ENCODE data around the gene ZKSCAN7. TPM values are rescaled to one million over a fixed set of nuclear protein-coding genes. Genes with fewer than 3 reads are reported as not detected.
"Not testable (repeated sequence)": the region's sequence is repeated elsewhere in the genome, so short reads cannot be mapped to it uniquely, and the experiment has no call there.

Gene ZKSCAN7
- total RNA-seq, 1 donor from 2014 or later, result 9.2 TPM

DNA sequence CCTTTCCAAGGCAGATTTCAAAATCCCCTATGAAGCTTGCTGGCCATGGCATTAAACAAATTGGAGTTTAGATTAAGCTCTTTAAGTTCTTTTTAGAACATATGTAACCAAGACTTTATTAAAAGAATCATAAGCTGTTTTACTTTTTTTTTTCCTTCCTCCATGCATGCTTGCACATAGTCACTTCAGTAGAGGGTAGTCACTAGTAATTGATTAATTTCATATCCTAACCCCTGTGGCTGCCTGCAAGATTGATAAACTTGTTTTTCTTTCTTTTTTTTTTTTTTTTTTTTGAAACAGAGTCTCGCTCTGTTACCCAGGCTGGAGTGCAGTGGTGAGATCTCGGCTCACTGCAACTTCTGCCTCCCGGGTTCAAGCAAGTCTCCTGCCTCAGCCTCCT is 33.3 kb upstream of the ZKSCAN7 start:
- Mint-ChIP-seq H3K4me3 (no peak overlapping the region), H3K4me1 (peaks cover 12% of the 10 kb centered on the region), H3K27me3 (peaks cover 29% of the 10 kb centered on the region), H3K27ac (no peak overlapping the region), H3K36me3 (ENCODE audit: low read depth) (no peaks in the 10 kb centered on the region), H3K9me3 (no peaks in the 10 kb centered on the region)
- ATAC-seq (ENCODE audit: low read depth) (no peak), DNase-seq (no peak)
- ChIA-PET CTCF (no interaction called here), POLR2A (no interaction called here)
- TF ChIP-seq, protein P1, sequence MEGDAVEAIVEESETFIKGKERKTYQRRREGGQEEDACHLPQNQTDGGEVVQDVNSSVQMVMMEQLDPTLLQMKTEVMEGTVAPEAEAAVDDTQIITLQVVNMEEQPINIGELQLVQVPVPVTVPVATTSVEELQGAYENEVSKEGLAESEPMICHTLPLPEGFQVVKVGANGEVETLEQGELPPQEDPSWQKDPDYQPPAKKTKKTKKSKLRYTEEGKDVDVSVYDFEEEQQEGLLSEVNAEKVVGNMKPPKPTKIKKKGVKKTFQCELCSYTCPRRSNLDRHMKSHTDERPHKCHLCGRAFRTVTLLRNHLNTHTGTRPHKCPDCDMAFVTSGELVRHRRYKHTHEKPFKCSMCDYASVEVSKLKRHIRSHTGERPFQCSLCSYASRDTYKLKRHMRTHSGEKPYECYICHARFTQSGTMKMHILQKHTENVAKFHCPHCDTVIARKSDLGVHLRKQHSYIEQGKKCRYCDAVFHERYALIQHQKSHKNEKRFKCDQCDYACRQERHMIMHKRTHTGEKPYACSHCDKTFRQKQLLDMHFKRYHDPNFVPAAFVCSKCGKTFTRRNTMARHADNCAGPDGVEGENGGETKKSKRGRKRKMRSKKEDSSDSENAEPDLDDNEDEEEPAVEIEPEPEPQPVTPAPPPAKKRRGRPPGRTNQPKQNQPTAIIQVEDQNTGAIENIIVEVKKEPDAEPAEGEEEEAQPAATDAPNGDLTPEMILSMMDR (IDR thresholded peaks at IDR 0.05), result no peak
- intact Hi-C loops (cut with micrococcal nuclease), result no loop called here

DNA sequence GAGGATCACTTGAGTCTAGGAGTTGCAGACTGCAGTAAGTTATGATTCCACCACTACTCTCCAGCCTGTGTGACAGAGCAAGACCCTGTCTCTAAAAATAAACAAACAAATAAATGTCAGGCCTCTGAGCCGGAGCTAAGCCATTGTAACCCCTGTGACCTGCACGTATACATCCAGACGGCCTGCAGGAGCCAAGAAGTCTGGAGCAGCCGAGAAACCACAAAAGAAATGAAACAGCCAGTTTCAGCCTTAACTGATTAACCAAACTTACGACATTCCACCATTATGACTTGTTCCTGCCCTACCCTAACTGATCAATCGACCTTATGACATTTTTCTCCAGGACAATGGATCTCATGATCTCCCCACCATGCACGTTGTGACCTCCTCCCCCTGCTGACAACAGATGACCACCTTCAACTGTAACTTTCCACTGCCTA is 32.5 kb upstream of the ZKSCAN7 start:
- peaks cover 9% of the 10 kb centered on the region for H3K4me1 Mint-ChIP-seq
- no peaks in the 10 kb centered on the region for H3K36me3 Mint-ChIP-seq (ENCODE audit: low read depth)
- TF ChIP-seq, protein P1 (IDR thresholded peaks at IDR 0.05), result no peak
- intact Hi-C loops (cut with micrococcal nuclease), result no loop called here
- H3K27me3 Mint-ChIP-seq, result peaks cover 33% of the 10 kb centered on the region
- DNase-seq, result no peak
- ChIA-PET POLR2A (no interaction called here), CTCF (no interaction called here)
- H3K4me3 Mint-ChIP-seq, result no peak overlapping the region
- no peak for ATAC-seq (ENCODE audit: low read depth)
- H3K9me3 Mint-ChIP-seq, result no peaks in the 10 kb centered on the region
- H3K27ac Mint-ChIP-seq, result no peak overlapping the region

DNA sequence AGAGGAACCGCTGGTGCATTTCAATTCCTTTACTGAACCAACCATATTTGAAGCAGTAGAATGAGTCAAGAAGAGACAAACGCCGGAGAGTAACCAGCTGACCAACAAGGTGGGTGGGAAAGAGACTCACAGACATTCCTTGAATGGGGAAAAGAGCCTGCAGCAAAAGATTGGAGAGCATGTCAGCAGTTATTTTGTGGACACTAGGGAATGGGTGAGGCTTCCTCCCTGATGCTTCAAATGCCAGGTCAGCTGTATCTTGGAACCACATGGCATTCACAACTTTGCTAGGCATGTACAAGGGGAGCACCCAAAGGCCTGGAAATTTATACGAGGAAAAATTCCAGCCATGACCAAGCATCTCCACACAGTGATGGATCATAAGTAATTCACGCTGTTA is 29.9 kb upstream of the ZKSCAN7 start:
- no peak overlapping the region for H3K4me3 Mint-ChIP-seq
- H3K9me3 Mint-ChIP-seq, result no peaks in the 10 kb centered on the region
- DNase-seq (no peak), ATAC-seq (ENCODE audit: low read depth) (no peak)
- no peak overlapping the region for H3K27ac Mint-ChIP-seq
- ChIA-PET CTCF (no interaction called here), POLR2A (no interaction called here)
- TF ChIP-seq, protein P1 (IDR thresholded peaks at IDR 0.05), result no peak
- no peaks in the 10 kb centered on the region for H3K4me1 Mint-ChIP-seq
- peaks cover 42% of the 10 kb centered on the region for H3K27me3 Mint-ChIP-seq
- intact Hi-C loops (cut with micrococcal nuclease), result no loop called here
- no peaks in the 10 kb centered on the region for H3K36me3 Mint-ChIP-seq (ENCODE audit: low read depth)

DNA sequence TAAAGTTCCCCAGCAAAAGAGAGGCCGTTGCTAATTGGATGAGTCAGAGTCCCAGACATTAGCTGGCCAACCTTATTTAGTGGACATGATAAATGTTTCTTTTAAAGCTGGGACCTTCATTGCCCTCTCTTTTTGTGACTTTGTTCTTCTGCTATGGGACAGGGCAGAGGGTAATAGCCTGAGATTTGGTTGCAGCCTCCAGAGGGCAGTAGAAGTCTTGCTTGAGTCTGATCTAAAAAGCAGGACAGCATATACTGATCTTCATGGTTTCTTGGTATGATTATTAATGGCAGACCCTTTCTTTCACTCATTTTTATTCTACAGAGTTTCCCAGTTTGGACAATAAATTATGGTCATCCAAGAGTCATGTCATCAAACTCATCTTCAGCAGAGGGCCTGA is 25.1 kb upstream of the ZKSCAN7 start:
- TF ChIP-seq, protein P1 (IDR thresholded peaks at IDR 0.05), result no peak
- ATAC-seq (ENCODE audit: low read depth) (no peak), DNase-seq (no peak)
- Mint-ChIP-seq H3K4me1 (no peaks in the 10 kb centered on the region), H3K9me3 (no peaks in the 10 kb centered on the region), H3K27me3 (peaks cover 32% of the 10 kb centered on the region), H3K27ac (no peak overlapping the region), H3K36me3 (ENCODE audit: low read depth) (no peaks in the 10 kb centered on the region), H3K4me3 (no peak overlapping the region)
- POLR2A ChIA-PET, result no interaction called here
- intact Hi-C loops (cut with micrococcal nuclease), result loop anchor here (5.0 kb wide), 1 partner anchor 447 kb away; the partner anchor contains the start of genes EXOSC7 and ZDHHC3
- CTCF ChIA-PET, result interaction anchor here (0.7 kb wide), 1 partner anchor 32 kb away, joined by 3 read pairs; no protein-coding TSS in a partner anchor

DNA sequence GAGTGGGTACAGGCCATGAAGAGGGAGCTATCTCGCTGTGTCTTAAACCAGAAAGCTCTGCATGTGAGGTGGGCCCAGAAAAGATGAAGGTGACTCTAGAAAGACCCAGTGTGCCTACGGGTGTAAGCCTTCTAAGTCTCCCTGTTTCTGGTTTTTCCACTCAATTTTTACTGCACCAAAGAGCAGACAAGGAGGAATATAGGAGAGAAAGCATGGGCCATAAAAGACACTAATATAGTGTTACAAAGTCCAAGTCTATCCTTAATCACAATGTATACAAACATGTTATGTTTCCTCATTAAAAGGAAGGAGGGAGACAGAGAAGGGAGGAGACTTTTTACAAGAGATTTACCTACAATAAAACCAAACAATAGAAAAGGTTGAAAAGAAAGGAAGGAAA is 24.1 kb upstream of the ZKSCAN7 start:
- no peak for ATAC-seq (ENCODE audit: low read depth)
- Mint-ChIP-seq H3K4me3 (no peak overlapping the region), H3K27ac (no peak overlapping the region), H3K36me3 (ENCODE audit: low read depth) (no peaks in the 10 kb centered on the region), H3K27me3 (peaks cover 34% of the 10 kb centered on the region), H3K4me1 (no peaks in the 10 kb centered on the region), H3K9me3 (no peaks in the 10 kb centered on the region)
- intact Hi-C loops (cut with micrococcal nuclease), result loop anchor here (5.0 kb wide), 1 partner anchor 446 kb away; the partner anchor contains the start of genes EXOSC7 and ZDHHC3
- ChIA-PET CTCF (interaction anchor here (0.7 kb wide), 1 partner anchor 53 kb away, joined by 5 read pairs; no protein-coding TSS in a partner anchor), POLR2A (no interaction called here)
- DNase-seq, result no peak
- TF ChIP-seq, protein P1 (IDR thresholded peaks at IDR 0.05), result no peak

DNA sequence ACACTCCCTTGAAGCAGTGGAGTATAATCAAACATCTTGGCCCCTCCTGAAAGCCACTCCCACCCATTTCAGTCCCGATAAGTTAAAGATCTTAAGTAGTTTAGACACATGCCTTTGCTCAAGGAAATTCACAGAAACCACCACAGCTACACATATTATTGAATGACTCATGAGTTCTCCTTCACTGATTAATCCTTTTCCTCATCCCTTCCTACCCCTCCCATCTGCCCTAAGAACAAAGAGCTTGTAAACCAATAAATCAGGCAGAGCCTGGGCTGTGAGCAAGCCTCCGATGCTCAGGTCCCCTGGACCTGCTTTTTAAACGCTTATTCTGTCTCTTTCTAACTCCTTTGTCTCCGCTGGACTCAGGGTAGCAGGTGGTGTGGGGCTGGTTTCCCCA is 20.3 kb upstream of the ZKSCAN7 start:
- DNase-seq; H3K4me1 Mint-ChIP-seq; H3K4me3 Mint-ChIP-seq; H3K36me3 Mint-ChIP-seq (ENCODE audit: low read depth); H3K9me3 Mint-ChIP-seq; ATAC-seq (ENCODE audit: low read depth); POLR2A ChIA-PET; H3K27ac Mint-ChIP-seq: not testable (repeated sequence)
- CTCF ChIA-PET, result interaction anchor here (1.2 to 2.9 kb wide), 2 partner anchors 380 to 503 kb away, joined by 3 to 63 read pairs; no protein-coding TSS in a partner anchor
- peaks cover 44% of the 10 kb centered on the region for H3K27me3 Mint-ChIP-seq
- intact Hi-C loops (cut with micrococcal nuclease), result loop anchor here (5.0 kb wide), 1 partner anchor 443 kb away; the partner anchor contains the start of genes EXOSC7 and ZDHHC3

Measured in activated B cell treated with CpG ODN at 0.5 μM for 24 hours (primary cell).